CD14-positive monocyte (primary cell): ENCODE data around the gene APIP. TPM values are rescaled to one million over a fixed set of nuclear protein-coding genes. Genes with fewer than 3 reads are reported as not detected.

ENCODE experiments used
- DNase-seq, 3 donors: peaks; one replicate each; pipeline ENCODE4 v3.0.0-alpha.2; 2011 to 2022
- H2AFZ ChIP-seq: 2 replicates; pipeline ENCODE4 v1.6.0; 2012; ENCODE audit warnings: mild to moderate bottlenecking, low read depth, low read length, inconsistent platforms; ENCODE audit not compliant: insufficient read depth, poor library complexity, severe bottlenecking
- H3K27ac ChIP-seq, 2 donors: 1 replicate in 1 of 2; 2 replicates in 1 of 2; pipeline ENCODE4 v1.5.1; 2012 to 2013; ENCODE audit warnings: low read length in 2 of 2, control low read depth in 1 of 2, inconsistent platforms in 1 of 2, low read depth in 1 of 2, mild to moderate bottlenecking in 1 of 2
- H3K27me3 ChIP-seq, 2 donors: one replicate each; pipeline versions ENCODE4 v1.6.0 to v1.6.1; 2011 to 2013; ENCODE audit warnings: low read length in 2 of 2; ENCODE audit not compliant: control insufficient read depth in 2 of 2, insufficient read depth in 2 of 2
- H3K36me3 ChIP-seq, 2 donors: replicated peaks in 1 of 2; 1 replicate in 1 of 2; 2 replicates in 1 of 2; pipeline versions ENCODE4 v1.5.1 to v1.6.1; 2012 to 2013; ENCODE audit warnings: low read length in 2 of 2, control low read depth in 1 of 2, inconsistent platforms in 1 of 2, mild to moderate bottlenecking in 1 of 2; ENCODE audit not compliant: insufficient read depth in 2 of 2, control insufficient read depth in 1 of 2
- H3K4me1 ChIP-seq, 2 donors: 1 replicate in 1 of 2; 2 replicates in 1 of 2; pipeline versions ENCODE4 v1.5.1 to v1.6.1; 2012 to 2013; ENCODE audit warnings: low read length in 2 of 2, control low read depth in 1 of 2, inconsistent platforms in 1 of 2, mild to moderate bottlenecking in 1 of 2, moderate library complexity in 1 of 2; ENCODE audit not compliant: insufficient read depth in 2 of 2, control insufficient read depth in 1 of 2
- H3K4me2 ChIP-seq: replicated peaks from 2 replicates; pipeline ENCODE3; 2012; ENCODE audit warnings: low read length, moderate library complexity, mild to moderate bottlenecking; ENCODE audit not compliant: poor library complexity, severe bottlenecking; ENCODE audit errors: extremely low read depth
- H3K4me3 ChIP-seq, 3 experiments: fragments of 200-600 bp in 1 of 3; sonication (generic) in 1 of 3; replicated peaks in 1 of 3; 1 replicate in 2 of 3; 2 replicates in 1 of 3; pipeline ENCODE4 v1.5.1; 2011 to 2013; ENCODE audit warnings: low read length in 3 of 3, mild to moderate bottlenecking in 3 of 3, control low read depth in 2 of 3, low read depth in 2 of 3, inconsistent platforms in 1 of 3, moderate library complexity in 1 of 3
- H3K79me2 ChIP-seq: 2 replicates; pipeline ENCODE4 v1.6.0; 2012; ENCODE audit warnings: mild to moderate bottlenecking, control low read depth, inconsistent platforms, low read length, moderate library complexity; ENCODE audit not compliant: insufficient read depth
- H3K9ac ChIP-seq: 2 replicates; pipeline ENCODE4 v1.6.0; 2017; ENCODE audit warnings: low read length, mild to moderate bottlenecking; ENCODE audit not compliant: insufficient read depth, poor library complexity, severe bottlenecking
- H3K9me3 ChIP-seq, 2 donors: replicated peaks in 1 of 2; 1 replicate in 1 of 2; 2 replicates in 1 of 2; pipeline versions ENCODE4 v1.5.1 to v1.6.1; 2012 to 2013; ENCODE audit warnings: low read length in 2 of 2, control low read depth in 1 of 2; ENCODE audit not compliant: control insufficient read depth in 1 of 2, insufficient read depth in 1 of 2
- H4K20me1 ChIP-seq: 2 replicates; pipeline ENCODE4 v1.6.0; 2012; ENCODE audit warnings: mild to moderate bottlenecking, low read length, control low read depth, moderate library complexity; ENCODE audit not compliant: insufficient read depth
- H3K27ac Mint-ChIP-seq, 7 donors: one replicate each; pipeline ENCODE4 v1.8.0; 2020; ENCODE audit warnings: mild to moderate bottlenecking in 7 of 7, mixed read lengths in 7 of 7, moderate library complexity in 6 of 7, inconsistent platforms in 2 of 7
- H3K27me3 Mint-ChIP-seq, 3 donors: one replicate each; pipeline ENCODE4 v1.8.0; 2021 to 2022; ENCODE audit warnings: low read depth in 3 of 3, mild to moderate bottlenecking in 3 of 3, mixed read lengths in 3 of 3, moderate library complexity in 3 of 3, inconsistent platforms in 1 of 3
- H3K36me3 Mint-ChIP-seq, 2 donors: one replicate each; pipeline ENCODE4 v1.8.0; 2020; ENCODE audit warnings: mixed read lengths in 2 of 2, inconsistent platforms in 1 of 2, mild to moderate bottlenecking in 1 of 2
- H3K4me1 Mint-ChIP-seq: one replicate; pipeline ENCODE4 v1.8.0; 2020; ENCODE audit warnings: mild to moderate bottlenecking, mixed read lengths
- H3K4me3 Mint-ChIP-seq, 2 donors: one replicate each; pipeline ENCODE4 v1.8.0; 2020; ENCODE audit warnings: mild to moderate bottlenecking in 2 of 2, mixed read lengths in 2 of 2, moderate library complexity in 1 of 2
- H3K9me3 Mint-ChIP-seq, 7 donors: one replicate each; pipeline ENCODE4 v1.8.0; 2020 to 2022; ENCODE audit warnings: mixed read lengths in 7 of 7, mild to moderate bottlenecking in 6 of 7, moderate library complexity in 6 of 7, inconsistent platforms in 2 of 7
- CTCF ChIP-seq: fragments of 200-600 bp; IDR thresholded peaks from one replicate; pipeline ENCODE4 v1.8.0; 2022; ENCODE audit warnings: antibody characterized with exemption, mild to moderate bottlenecking
- WGBS: methylation state at CpG from one replicate; pipeline ENCODE4 v1.1.5; 2013; ENCODE audit warnings: missing lambda C conversion rate; ENCODE audit not compliant: insufficient coverage; 5-methylcytosine and 5-hydroxymethylcytosine counted together
- intact Hi-C, 2 donors: fragments of 100-400 bp; cut with micrococcal nuclease; formaldehyde crosslinking; loops; one replicate each; pipeline versions ENCODE4 v1.15.0 to v1.15.1; 2023
- polyA plus RNA-seq, 3 donors: library from polyadenylated mRNA; depleted of rRNA in 1 of 3; unstranded in 2 of 3; stranded (reverse) in 1 of 3; fragments of 300-500 nt in 2 of 3; fragments of >200 nt in 1 of 3; fragmentation: Illumina TruSeq in 2 of 3; gene quantifications; 1 replicate in 2 of 3; 2 replicates in 1 of 3; pipeline ENCODE4 v1.2.3, GENCODE V29; 2012 to 2021

APIP gene
- polyA plus RNA-seq, 3 donors = 16.3 to 25.4 (median 22.9) TPM

- Mint-ChIP-seq H3K9me3 (peaks cover 0 to 2% (median 0%) of the 10 kb centered on the region in 7 donors), H3K36me3 (no peaks in the 10 kb centered on the region), H3K27me3 (no peaks in the 10 kb centered on the region), H3K27ac (no peak overlapping the region), H3K4me3 (no peak overlapping the region), H3K4me1 (peaks cover 16% of the 10 kb centered on the region)
- no peaks in the 10 kb centered on the region for H3K27me3 ChIP-seq
- intact Hi-C loops = no loop called here
- H3K4me3 ChIP-seq = no peak overlapping the region
- no peak for TF ChIP-seq CTCF
- H3K4me2 ChIP-seq = no peak overlapping the region
- no peak overlapping the region for H3K27ac ChIP-seq
- DNase-seq = no peak
- no peaks in the 10 kb centered on the region for H4K20me1 ChIP-seq
- no peaks in the 10 kb centered on the region for H3K36me3 ChIP-seq
- no peak overlapping the region for H3K9ac ChIP-seq
- H3K9me3 ChIP-seq = no peaks in the 10 kb centered on the region
- H3K4me1 ChIP-seq = peaks cover 13 to 14% of the 10 kb centered on the region in 2 donors
- H2AFZ ChIP-seq = no peak overlapping the region
- WGBS = 98% methylated on average over 4 of the region's 4 CpGs
- H3K79me2 ChIP-seq = no peaks in the 10 kb centered on the region
Observed at GRCh38 chr11:34860034-34860433, 56.1 kb downstream of the APIP start.

GRCh38 chr11:34859496-34859895 lies 56.7 kb downstream of the APIP start:
- Mint-ChIP-seq H3K4me1 (peaks cover 11% of the 10 kb centered on the region), H3K9me3 (peaks cover 0 to 2% (median 0%) of the 10 kb centered on the region in 7 donors), H3K36me3 (no peaks in the 10 kb centered on the region), H3K27ac (no peak overlapping the region), H3K4me3 (no peak overlapping the region), H3K27me3 (peaks cover 0 to 2% (median 0%) of the 10 kb centered on the region in 3 donors)
- TF ChIP-seq CTCF = no peak
- no peak overlapping the region for H3K4me3 ChIP-seq
- H3K27me3 ChIP-seq = no peaks in the 10 kb centered on the region
- intact Hi-C loops = no loop called here
- H2AFZ ChIP-seq = no peak overlapping the region
- DNase-seq = no peak
- no peaks in the 10 kb centered on the region for H3K79me2 ChIP-seq
- no peak overlapping the region for H3K27ac ChIP-seq
- 100% methylated on average over 1 of the region's 2 CpGs for WGBS
- H3K4me2 ChIP-seq = no peak overlapping the region
- H3K9me3 ChIP-seq = no peaks in the 10 kb centered on the region
- H4K20me1 ChIP-seq = no peaks in the 10 kb centered on the region
- peaks cover 8% of the 10 kb centered on the region in 2 donors for H3K4me1 ChIP-seq
- H3K36me3 ChIP-seq = no peaks in the 10 kb centered on the region
- H3K9ac ChIP-seq = no peak overlapping the region
